Ovary (tissue), 9 donors: ENCODE measurements around the gene CROCC2. TPM values are rescaled to one million over a fixed set of nuclear protein-coding genes. Genes with fewer than 3 reads are reported as not detected.

Experiments
- DNase-seq, 5 donors: peaks; one replicate each; pipeline ENCODE4 v3.0.0-alpha.2; 2019 to 2020
- H3K27ac ChIP-seq, 2 donors: fragments of 200-600 bp; one replicate each; pipeline versions ENCODE4 v1.5.1 to v1.8.0; 2019 to 2022
- H3K27me3 ChIP-seq: fragments of 200-600 bp; one replicate; pipeline ENCODE4 v1.8.0; 2022
- H3K36me3 ChIP-seq: fragments of 200-600 bp; sonication (generic); one replicate; pipeline ENCODE4 v1.5.1; 2019
- H3K4me1 ChIP-seq: one replicate; pipeline ENCODE4 v1.8.1; 2013; ENCODE audit warnings: mild to moderate bottlenecking, moderate library complexity; ENCODE audit not compliant: insufficient read depth
- H3K4me3 ChIP-seq: fragments of 200-600 bp; sonication (generic); one replicate; pipeline ENCODE4 v1.5.1; 2017
- H3K9me3 ChIP-seq, 2 donors: fragments of 200-600 bp in 1 of 2; sonication (generic) in 1 of 2; one replicate each; pipeline versions ENCODE4 v1.5.1 to v1.8.1; 2013 to 2019; ENCODE audit warnings: mild to moderate bottlenecking in 1 of 2, moderate library complexity in 1 of 2
- EP300 ChIP-seq: sonication (generic); formaldehyde crosslinking; IDR thresholded peaks from one replicate; pipeline ENCODE4 v1.6.1; 2017; ENCODE audit warnings: antibody characterized with exemption
- POLR2A ChIP-seq: fragments of 450-650 bp; IDR thresholded peaks from one replicate; pipeline ENCODE4 v1.6.1; 2017; ENCODE audit warnings: antibody characterized with exemption, mild to moderate bottlenecking, moderate library complexity
- WGBS, 3 donors: extraction: QIAGEN DNeasy Blood & Tissue Kit in 1 of 3; methylation state at CpG; one replicate each; pipeline versions ENCODE4 v1.1.5 to v1.1.7; 2013 to 2017; 5-methylcytosine and 5-hydroxymethylcytosine counted together
- intact Hi-C, 4 donors: fragments of 100-400 bp; cut with DNase I; formaldehyde crosslinking; loops; one replicate each; pipeline versions ENCODE4 v1.11.0 to v1.15.1; 2022 to 2023
- polyA plus RNA-seq, 2 donors: library from polyadenylated mRNA; stranded (reverse); fragments of 200-250 nt in 1 of 2; fragments of 350-450 nt in 1 of 2; fragmentation: Illumina TruSeq in 1 of 2; extraction: RNeasy Lipid Tissue Mini Kit (QIAGEN cat#74804) in 1 of 2; gene quantifications; one replicate each; pipeline ENCODE4 v1.2.3, GENCODE V29; 2013 to 2014
- total RNA-seq, 7 donors: library from RNA; depleted of rRNA in 2 of 7; stranded (reverse); fragments of >200 nt in 2 of 7; fragmentation: NEBNext Ultra II Directional in 3 of 7; extraction: Animal tissue kit (Norgen Biotek cat#: 25700) in 3 of 7; gene quantifications; one replicate each; pipeline versions ENCODE4 v1.1.0 to v1.2.4, GENCODE V29; 2016 to 2023
- TF ChIP-seq, protein P1 (sequence below), 3 donors: fragments of 450-650 bp in 2 of 3; fragments of 200-600 bp in 1 of 3; IDR thresholded peaks; one replicate each; pipeline versions ENCODE4 v1.5.1 to v1.8.0; 2016 to 2022; ENCODE audit warnings: antibody characterized with exemption in 3 of 3, mild to moderate bottlenecking in 1 of 3
- donor health status: DM: no; HTN: no; CAD: no; lungs with moderate emphysema.
- donor health status: DM: no; HTN: no; CAD: no.
- donor health status: Bipolar disorder and iron deficiency.
- donor health status: DM: yes; HTN: yes; CAD: no.
- donor health status: DM: no; HTN: no; CAD: no.
- donor health status: DM: yes; HTN: yes; CAD: no.

Gene CROCC2
- total and polyA plus RNA-seq, 9 donors, result 0.15 to 6.1 (median 1.5) TPM; not detected in 1

DNA sequence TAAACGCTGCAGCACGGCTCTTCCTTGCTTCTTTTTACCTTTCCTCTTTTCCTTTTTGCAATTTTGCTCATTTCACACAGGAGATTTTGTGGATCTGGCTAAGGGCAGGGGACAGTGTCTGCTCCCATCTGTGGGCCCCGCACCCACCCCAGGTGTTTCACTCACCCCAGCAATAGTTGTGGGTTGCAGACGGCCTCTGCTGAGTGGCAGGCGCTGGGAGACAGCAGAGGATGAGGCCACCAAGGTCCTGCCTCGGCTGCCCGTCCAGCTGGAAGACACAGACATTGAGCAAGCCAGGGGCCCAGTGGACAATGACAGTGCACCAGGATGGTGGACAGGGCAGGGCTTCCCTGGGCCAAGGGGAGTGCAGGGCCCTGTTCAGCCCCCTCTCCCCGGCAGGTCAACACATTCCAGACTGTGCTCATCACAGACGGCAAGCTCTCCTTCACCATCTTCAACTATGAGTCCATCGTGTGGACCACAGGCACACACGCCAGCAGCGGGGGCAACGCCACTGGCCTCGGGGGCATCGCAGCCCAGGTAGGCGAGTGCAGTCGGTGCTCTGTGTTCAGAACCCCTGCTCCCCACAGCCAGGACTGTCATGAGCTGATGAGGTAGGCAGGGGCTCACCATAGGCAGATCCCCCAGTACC, 127.3 kb downstream of the CROCC2 start:
- no peaks in the 10 kb centered on the region for H3K4me1 ChIP-seq
- no peak overlapping the region for H3K4me3 ChIP-seq
- no peak for TF ChIP-seq EP300
- no peak for DNase-seq
- H3K36me3 ChIP-seq, result no peaks in the 10 kb centered on the region
- WGBS, 3 donors, result 91 to 93% (median 91%) methylated on average over 15 to 17 of the region's 17 CpGs
- H3K27ac ChIP-seq, result no peak overlapping the region
- no peaks in the 10 kb centered on the region for H3K9me3 ChIP-seq
- no peaks in the 10 kb centered on the region for H3K27me3 ChIP-seq
- intact Hi-C loops, result no loop called here

DNA sequence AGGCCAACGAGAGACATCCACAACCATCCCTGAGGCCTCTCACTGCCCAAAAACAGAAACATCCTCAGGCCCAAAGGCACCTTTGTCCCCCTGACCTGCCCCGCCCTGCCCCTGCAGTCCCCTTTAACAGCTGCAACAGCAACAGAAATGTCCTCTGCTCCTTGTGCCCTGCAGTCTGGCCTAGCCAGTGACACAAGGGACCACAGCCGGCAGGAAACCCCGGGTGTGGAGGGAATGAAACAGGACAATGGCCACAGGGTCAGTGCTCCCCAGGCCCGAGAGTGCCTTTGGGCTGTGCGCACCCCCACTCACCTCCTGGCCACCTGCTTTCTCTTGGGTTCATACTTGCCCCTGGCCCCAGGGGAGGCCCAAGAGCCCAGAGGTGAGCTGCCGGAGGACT, 127.9 kb downstream of the CROCC2 start:
- TF ChIP-seq EP300, result no peak
- TF ChIP-seq, protein P1, sequence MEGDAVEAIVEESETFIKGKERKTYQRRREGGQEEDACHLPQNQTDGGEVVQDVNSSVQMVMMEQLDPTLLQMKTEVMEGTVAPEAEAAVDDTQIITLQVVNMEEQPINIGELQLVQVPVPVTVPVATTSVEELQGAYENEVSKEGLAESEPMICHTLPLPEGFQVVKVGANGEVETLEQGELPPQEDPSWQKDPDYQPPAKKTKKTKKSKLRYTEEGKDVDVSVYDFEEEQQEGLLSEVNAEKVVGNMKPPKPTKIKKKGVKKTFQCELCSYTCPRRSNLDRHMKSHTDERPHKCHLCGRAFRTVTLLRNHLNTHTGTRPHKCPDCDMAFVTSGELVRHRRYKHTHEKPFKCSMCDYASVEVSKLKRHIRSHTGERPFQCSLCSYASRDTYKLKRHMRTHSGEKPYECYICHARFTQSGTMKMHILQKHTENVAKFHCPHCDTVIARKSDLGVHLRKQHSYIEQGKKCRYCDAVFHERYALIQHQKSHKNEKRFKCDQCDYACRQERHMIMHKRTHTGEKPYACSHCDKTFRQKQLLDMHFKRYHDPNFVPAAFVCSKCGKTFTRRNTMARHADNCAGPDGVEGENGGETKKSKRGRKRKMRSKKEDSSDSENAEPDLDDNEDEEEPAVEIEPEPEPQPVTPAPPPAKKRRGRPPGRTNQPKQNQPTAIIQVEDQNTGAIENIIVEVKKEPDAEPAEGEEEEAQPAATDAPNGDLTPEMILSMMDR (IDR thresholded peaks at IDR 0.05), result no peak
- no peak for TF ChIP-seq POLR2A
- Histone ChIP-seq H3K27ac (no peak overlapping the region), H3K36me3 (no peaks in the 10 kb centered on the region), H3K27me3 (no peaks in the 10 kb centered on the region), H3K4me3 (no peak overlapping the region), H3K9me3 (no peaks in the 10 kb centered on the region), H3K4me1 (no peaks in the 10 kb centered on the region)
- DNase-seq, result no peak
- intact Hi-C loops, result no loop called here
- WGBS, 3 donors, result 88 to 93% (median 90%) methylated on average over 7 of the region's 7 CpGs

DNA sequence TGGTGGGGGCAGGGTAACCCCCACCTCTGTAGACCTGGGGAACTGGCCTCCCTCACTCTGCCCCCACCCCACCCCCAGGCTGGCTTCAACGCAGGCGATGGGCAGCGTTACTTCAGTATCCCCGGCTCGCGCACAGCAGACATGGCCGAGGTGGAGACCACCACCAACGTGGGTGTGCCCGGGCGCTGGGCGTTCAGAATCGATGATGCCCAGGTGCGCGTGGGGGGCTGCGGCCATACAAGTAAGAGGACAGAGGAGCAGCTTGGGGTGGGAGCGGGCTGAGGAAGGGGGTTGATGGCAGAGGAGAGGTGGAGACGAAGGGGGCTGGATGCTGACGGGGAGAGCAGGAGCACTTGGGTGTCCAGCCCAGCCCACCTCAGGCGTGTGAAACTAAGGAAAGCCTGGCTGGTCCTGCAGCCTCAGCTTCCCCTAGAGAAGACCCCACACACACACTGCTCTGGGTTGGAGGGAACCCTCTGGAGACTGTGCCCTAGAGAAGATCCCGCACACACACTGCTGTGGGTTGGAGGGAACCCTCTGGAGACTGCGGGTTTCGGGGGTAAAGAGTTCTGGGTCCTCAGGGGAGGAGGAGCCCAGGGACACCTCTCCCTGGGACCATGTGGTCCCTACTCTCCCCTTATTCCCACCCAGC, 128.5 kb downstream of the CROCC2 start:
- Histone ChIP-seq H3K27me3 (no peaks in the 10 kb centered on the region), H3K27ac (no peak overlapping the region), H3K4me1 (no peaks in the 10 kb centered on the region), H3K4me3 (no peak overlapping the region), H3K9me3 (no peaks in the 10 kb centered on the region), H3K36me3 (no peaks in the 10 kb centered on the region)
- WGBS, 3 donors, result 89 to 96% (median 93%) methylated on average over 22 of the region's 22 CpGs
- intact Hi-C loops, result no loop called here
- TF ChIP-seq POLR2A, result no peak
- no peak for TF ChIP-seq EP300
- TF ChIP-seq, protein P1 (IDR thresholded peaks at IDR 0.05), result no peak
- DNase-seq, result no peak

DNA sequence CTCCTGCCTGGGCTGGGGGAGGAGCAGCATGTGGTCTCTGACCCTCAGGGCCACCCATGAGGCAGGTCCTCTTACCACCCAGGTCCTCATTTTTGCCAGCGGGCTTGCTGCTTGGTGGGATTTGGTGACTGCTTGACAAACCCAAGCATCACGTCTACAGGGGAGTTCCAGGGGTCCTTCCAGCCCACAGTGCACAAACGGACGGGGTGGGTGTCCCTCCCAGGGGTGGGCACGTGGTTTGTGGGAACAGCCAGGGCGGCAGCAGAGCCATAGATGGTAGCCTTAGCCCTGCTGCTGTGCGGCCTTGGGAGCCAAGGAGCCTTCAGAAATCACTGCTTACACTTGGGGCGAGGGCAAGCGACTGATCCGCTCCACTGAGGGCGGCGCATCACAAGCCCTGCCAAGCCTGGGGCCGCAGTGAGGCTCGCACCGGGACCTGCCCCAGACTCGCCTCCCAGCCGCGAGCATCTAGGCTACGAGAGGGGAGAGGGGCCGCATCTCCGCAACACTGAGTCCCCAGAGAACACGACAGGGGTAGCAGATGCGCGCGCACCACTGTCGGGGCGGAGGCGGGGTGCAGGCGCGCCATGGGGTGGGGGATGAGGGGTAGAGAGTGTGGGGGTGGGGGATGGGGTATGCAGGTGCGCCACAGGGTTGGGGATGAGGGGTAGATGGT, 129.1 kb downstream of the CROCC2 start:
- no peaks in the 10 kb centered on the region for H3K4me1 ChIP-seq
- DNase-seq, result no peak
- H3K27me3 ChIP-seq, result no peaks in the 10 kb centered on the region
- TF ChIP-seq POLR2A (no peak), EP300 (no peak)
- TF ChIP-seq, protein P1 (IDR thresholded peaks at IDR 0.05), result no peak
- no peaks in the 10 kb centered on the region for H3K36me3 ChIP-seq
- H3K27ac ChIP-seq, result no peak overlapping the region
- H3K9me3 ChIP-seq, result no peaks in the 10 kb centered on the region
- 47 to 70% (median 65%) methylated on average over 30 to 31 of the region's 31 CpGs for WGBS, 3 donors
- H3K4me3 ChIP-seq, result no peak overlapping the region
- intact Hi-C loops, result no loop called here
